ENCODE results near the gene JUP. TPM values are rescaled to one million over a fixed set of nuclear protein-coding genes. Genes with fewer than 3 reads are reported as not detected.

Gene JUP
- total RNA-seq, 1 donor from 2014 or later, result 194 TPM

DNA sequence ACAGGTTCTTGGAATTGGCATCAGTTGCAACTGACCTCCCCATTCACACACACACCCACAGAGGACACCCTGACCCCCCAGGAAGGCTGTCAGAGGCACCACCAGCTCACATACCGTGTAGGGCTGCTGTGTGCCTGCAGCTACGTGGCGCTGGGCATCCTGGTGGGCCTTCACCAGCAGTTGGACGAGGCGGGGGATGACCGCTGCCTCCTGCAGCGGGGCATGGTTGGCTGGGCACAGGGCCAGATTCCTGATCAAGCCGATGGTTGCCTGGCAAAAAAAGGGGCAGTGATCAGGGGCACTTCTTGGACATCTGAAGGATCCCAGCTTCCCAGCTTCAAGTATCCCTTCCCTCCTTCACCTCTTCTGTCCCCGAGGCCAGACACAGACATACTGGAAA lies 27.9 kb downstream of the JUP start:
- DNase-seq, result no peak

GRCh38 chr17:41754066-41754465 lies 32.4 kb downstream of the JUP start:
- DNase-seq, result no peak

DNA sequence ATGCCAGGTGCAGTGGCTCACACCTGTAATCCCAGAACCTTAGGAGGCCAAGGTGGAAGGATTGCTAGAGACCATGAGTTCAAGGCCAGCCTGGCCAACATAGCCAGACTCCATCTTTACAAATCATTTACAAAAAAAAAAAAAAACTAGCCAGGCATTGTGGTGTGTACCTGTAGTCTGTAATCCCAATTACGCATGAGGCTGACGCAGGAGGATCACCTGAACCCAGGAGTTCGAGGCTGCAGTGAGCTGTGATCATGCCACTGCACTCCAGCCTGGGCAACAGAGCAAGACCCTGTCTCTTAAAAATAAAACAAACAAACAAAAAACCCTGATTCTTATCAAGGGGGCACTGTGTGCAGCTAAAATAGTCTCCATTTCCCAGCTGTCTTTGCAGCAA lies 35.2 kb downstream of the JUP start:
- no peak for DNase-seq

- DNase-seq, result no peak
These were observed 35.6 kb downstream of the JUP start for GRCh38 chr17:41750862-41751261.

DNA sequence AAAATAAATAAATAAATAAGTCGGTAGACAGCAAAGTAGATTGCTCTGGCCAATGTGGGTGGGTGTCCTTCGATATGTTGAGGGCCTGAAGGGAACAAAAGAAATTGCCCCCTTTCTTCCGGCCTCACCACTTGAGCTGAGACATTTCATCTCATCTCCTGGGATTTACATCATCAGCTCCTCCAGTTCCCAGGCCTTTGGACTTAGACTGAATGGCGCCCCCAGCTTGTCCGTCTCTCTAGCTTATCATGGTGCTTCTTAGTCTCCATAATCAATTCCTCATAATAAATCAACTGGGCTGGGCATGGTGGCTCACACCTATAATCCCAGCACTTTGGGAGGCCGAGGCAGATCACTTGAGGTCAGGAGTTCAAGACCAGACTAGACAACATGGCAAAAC lies 38.2 kb downstream of the JUP start:
- no peak for DNase-seq

DNA sequence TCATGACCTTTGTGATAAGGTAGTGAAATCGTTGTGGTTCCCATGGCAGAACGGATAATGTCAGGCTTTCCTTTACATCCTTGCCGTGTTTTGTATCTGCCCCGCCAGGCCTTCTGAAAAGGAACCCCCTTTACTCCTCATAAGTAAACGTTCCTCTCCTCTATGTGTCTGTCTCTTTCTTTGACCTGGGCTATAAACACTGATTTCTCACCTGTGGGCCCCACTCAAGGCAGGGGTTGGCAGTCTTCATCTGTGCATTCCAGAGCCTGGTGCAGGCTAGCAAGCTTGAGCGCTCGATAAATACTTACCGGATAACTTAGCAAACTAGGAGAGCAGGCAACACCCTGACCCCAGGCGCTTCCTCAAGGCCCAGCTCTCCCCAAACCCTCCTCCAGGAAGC lies 44.8 kb downstream of the JUP start:
- DNase-seq, result no peak

DNA sequence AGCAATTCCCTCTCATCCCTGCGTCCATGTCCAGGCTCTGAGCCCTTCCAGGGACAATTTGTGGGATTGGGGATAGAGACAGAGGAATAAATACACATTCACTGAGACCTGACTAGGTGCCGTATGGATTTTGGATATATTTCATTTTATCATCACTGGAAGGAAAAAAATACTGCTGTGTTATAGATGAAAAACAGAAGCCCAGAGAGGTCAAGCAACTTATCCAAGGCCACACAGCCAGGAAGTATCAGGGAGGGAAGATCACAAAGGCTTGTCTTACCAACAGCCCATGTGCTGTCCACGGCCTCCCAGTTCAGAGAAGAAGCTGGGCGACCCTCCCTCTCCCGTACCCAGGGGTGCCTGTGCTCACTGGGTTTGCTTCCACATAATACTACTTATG lies 46.0 kb downstream of the JUP start:
- no peak for DNase-seq

GRCh38 chr17:41739661-41740352 lies 46.7 kb downstream of the JUP start:
- no peak for DNase-seq

DNA sequence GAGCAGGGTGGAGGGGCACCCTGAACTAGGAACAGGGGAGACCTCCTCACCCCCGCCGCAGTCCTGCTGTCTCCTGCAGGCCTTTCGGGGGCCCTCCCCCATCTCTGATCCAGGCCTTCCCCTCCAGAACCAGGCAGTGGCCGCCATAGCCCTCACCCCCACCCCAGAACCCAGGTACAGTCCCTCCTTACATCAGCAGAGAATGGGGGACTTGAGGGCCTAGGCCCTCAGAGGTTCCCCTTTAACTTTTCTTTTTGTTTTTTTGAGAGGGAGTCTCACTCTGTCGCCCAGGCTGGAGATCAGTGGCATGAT lies 47.8 kb downstream of the JUP start:
- no peak for DNase-seq

- peak; percentile 89 for DNase-seq
These were observed 48.3 kb downstream of the JUP start for GRCh38 chr17:41738077-41738800.

GRCh38 chr17:41737680-41738023 lies 48.9 kb downstream of the JUP start:
- DNase-seq, result no peak

- no peak for DNase-seq
These were observed 49.4 kb downstream of the JUP start for GRCh38 chr17:41736983-41737679.

DNA sequence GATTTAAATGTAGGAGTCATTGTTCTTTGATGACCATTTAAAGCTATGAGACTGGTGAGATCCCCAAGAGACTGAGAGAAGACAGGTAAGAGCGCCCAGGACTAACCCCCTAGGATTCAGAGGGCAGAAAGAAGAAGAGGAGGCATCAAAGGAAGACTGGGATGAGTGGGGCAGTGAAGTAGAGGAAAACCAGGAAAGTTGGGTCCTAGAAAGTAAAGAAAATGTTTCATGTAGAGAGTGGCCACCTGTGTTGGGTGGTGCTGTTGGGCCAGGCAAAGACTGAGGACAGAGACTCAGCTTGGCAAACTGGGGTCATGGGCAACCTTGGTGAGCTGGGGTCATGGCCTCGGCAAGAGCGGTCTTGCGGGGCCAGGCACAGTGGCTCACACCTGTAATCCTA lies 50.8 kb downstream of the JUP start:
- no peak for DNase-seq

DNA sequence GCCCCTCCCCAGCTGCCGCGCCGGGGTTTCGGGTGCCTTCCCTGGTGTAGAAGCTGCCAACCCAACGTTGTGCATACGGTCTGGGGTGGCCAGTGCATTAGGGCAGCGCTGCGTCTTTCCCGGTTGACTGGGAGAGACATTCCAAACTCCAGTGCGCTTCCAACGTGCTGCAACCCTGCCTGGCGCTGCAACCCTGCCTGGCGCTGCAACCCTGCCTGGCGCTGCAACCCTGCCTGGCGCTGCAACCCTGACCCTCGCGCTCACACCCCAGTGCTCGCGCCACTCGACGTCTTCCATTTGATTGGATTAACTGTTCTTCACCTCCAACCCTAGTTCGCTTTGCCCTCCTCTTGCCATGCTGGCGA lies 51.6 kb downstream of the JUP start:
- no peak for DNase-seq

GRCh38 chr17:41734139-41734948 lies 52.2 kb downstream of the JUP start, which contains the start of gene HAP1:
HAP1 (minus strand) TSS chr17:41734643; CDS start chr17:41734634, 9 bp downstream.
- peak; percentile 31 for DNase-seq

- DNase-seq, result peak; percentile 22
These were observed 53.0 kb downstream of the JUP start for GRCh38 chr17:41733348-41734138.

GRCh38 chr17:41731836-41732235 lies 54.7 kb downstream of the JUP start:
- DNase-seq, result no peak

GRCh38 chr17:41730479-41730878 lies 56.0 kb downstream of the JUP start:
- no peak for DNase-seq

GRCh38 chr17:41728056-41728455 lies 58.5 kb downstream of the JUP start:
- DNase-seq, result no peak

- DNase-seq, result no peak
These were observed 61.4 kb downstream of the JUP start for GRCh38 chr17:41725134-41725533.

- no peak for DNase-seq
These were observed 61.9 kb downstream of the JUP start for GRCh38 chr17:41724476-41725050.
